Measurements from ENCODE around the gene CHSY1.

DNA sequence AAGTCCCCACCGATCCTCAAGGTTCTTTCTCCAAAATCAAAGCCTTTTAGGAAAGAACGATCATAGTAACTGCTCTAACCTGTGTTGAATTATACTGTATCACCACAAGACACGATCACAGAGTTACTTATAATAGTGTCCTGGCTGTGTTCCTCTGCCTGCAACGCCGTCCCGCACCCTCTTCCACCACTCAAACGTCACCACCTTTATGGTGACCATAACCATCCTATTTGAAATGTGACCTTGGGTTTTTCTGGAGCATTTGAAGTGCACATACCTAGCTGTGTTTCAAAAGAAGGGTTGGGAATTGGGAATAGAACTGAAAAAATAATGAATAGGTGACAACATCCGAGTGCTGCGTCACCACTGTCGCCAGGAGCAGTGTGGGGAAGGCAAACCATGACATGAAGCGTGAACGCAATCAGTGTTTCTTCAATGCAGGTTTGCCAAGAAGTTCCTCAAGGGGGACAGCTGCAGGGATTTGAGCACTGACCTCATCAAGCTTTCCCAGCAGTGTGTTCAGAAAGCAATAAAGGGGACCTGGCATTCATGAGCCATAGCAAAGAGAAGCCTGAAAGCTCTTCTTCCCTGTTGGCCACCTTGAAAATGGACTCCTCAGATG is 26.2 kb upstream of the CHSY1 start:
- TF ChIP-seq, protein P1, sequence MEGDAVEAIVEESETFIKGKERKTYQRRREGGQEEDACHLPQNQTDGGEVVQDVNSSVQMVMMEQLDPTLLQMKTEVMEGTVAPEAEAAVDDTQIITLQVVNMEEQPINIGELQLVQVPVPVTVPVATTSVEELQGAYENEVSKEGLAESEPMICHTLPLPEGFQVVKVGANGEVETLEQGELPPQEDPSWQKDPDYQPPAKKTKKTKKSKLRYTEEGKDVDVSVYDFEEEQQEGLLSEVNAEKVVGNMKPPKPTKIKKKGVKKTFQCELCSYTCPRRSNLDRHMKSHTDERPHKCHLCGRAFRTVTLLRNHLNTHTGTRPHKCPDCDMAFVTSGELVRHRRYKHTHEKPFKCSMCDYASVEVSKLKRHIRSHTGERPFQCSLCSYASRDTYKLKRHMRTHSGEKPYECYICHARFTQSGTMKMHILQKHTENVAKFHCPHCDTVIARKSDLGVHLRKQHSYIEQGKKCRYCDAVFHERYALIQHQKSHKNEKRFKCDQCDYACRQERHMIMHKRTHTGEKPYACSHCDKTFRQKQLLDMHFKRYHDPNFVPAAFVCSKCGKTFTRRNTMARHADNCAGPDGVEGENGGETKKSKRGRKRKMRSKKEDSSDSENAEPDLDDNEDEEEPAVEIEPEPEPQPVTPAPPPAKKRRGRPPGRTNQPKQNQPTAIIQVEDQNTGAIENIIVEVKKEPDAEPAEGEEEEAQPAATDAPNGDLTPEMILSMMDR (IDR thresholded peaks at IDR 0.05) = no peak
- TF ChIP-seq POLR2A (IDR thresholded peaks at IDR 0.05) = no peak

Data from right lobe of liver (tissue), 4 donors.